GM19351 (cell line): ENCODE data around the gene AAMP.
"Not testable (repeated sequence)": the region's sequence is repeated elsewhere in the genome, so short reads cannot be mapped to it uniquely, and the experiment has no call there.

Experiments
- ATAC-seq: cut with Tn5 transposase; IDR thresholded peaks from one replicate; pipeline ENCODE4 v1.9.1; 2021; ENCODE audit warnings: mild to moderate bottlenecking, moderate library complexity; ENCODE audit not compliant: unreplicated experiment

AAMP gene

GRCh38 chr2:218276986-218277755 lies 7.2 kb upstream of the AAMP start:
- no peak for ATAC-seq

GRCh38 chr2:218275371-218276072 lies 5.6 kb upstream of the AAMP start:
- ATAC-seq, result no peak

GRCh38 chr2:218274586-218274985 lies 4.6 kb upstream of the AAMP start:
- no peak for ATAC-seq

GRCh38 chr2:218273908-218274249 lies 3.9 kb upstream of the AAMP start:
- no peak for ATAC-seq

- not testable (repeated sequence) for ATAC-seq
These were observed 3.4 kb upstream of the AAMP start for GRCh38 chr2:218273214-218273907.

- ATAC-seq, result no peak
These were observed 2.7 kb upstream of the AAMP start for GRCh38 chr2:218272531-218273212.

GRCh38 chr2:218271865-218272530 lies 2.1 kb upstream of the AAMP start:
- no peak for ATAC-seq

GRCh38 chr2:218271487-218271797 lies 1.5 kb upstream of the AAMP start:
- no peak for ATAC-seq

- no peak for ATAC-seq
These were observed 967 bp upstream of the AAMP start for GRCh38 chr2:218270721-218271486.

- no peak for ATAC-seq
These were observed 2.7 kb downstream of the AAMP start for GRCh38 chr2:218267259-218267658.

GRCh38 chr2:218266316-218266979 lies 3.5 kb downstream of the AAMP start:
- no peak for ATAC-seq

GRCh38 chr2:218265626-218266025 lies 4.3 kb downstream of the AAMP start:
- ATAC-seq, result no peak

GRCh38 chr2:218264773-218265561 lies 5.0 kb downstream of the AAMP start:
- no peak for ATAC-seq

- no peak for ATAC-seq
These were observed 5.9 kb downstream of the AAMP start for GRCh38 chr2:218263817-218264641.

- ATAC-seq, result no peak
These were observed 7.0 kb downstream of the AAMP start for GRCh38 chr2:218262631-218263586.

- ATAC-seq, result no peak
These were observed 7.7 kb downstream of the AAMP start for GRCh38 chr2:218262237-218262600.
